HEK293 (cell line): ENCODE measurements around the gene C22orf39.

Experiments
- CTCF ChIA-PET: fragments of 350-600 bp; formaldehyde crosslinking; extraction: SDS; loops from one replicate; lab custom pipeline; 2021; ENCODE audit warnings: antibody characterized with exemption; lab: Yijun Ruan, JAX
- POLR2A ChIA-PET: fragments of 300-600 bp; formaldehyde crosslinking; extraction: SDS; loops from one replicate; lab custom pipeline; 2020; ENCODE audit warnings: antibody characterized with exemption, inconsistent platforms; lab: Yijun Ruan, JAX
- H3K27ac ChIP-seq: fragments of 200-500 bp; sonication (Bioruptor generic); 2 replicates; pipeline ENCODE4 v1.5.1; 2014; ENCODE audit warnings: low read depth, low read length, control low read depth, inconsistent platforms; ENCODE audit errors: extremely low read depth
- H3K36me3 ChIP-seq, 2 experiments: fragments of 200-500 bp in 1 of 2; sonication (Bioruptor generic) in 1 of 2; 1 replicate in 1 of 2; 2 replicates in 1 of 2; pipeline ENCODE4 v1.5.1; 2014 to 2017; ENCODE audit warnings: inconsistent platforms in 2 of 2, low read length in 2 of 2; ENCODE audit not compliant: control insufficient read depth in 2 of 2, insufficient read depth in 1 of 2
- H3K4me1 ChIP-seq: fragments of 200-500 bp; sonication (Bioruptor generic); 2 replicates; pipeline ENCODE4 v1.5.1; 2014; ENCODE audit warnings: mild to moderate bottlenecking, low read length, inconsistent platforms; ENCODE audit not compliant: control insufficient read depth, insufficient read depth
- H3K4me3 ChIP-seq: 2 replicates; pipeline ENCODE4 v1.5.1; 2011; ENCODE audit warnings: low read depth, mild to moderate bottlenecking, control low read depth, low read length, moderate library complexity
- H3K9me3 ChIP-seq: fragments of 200-500 bp; sonication (Bioruptor generic); 2 replicates; pipeline ENCODE4 v1.5.1; 2014; ENCODE audit warnings: low read depth, low read length, inconsistent platforms; ENCODE audit not compliant: control insufficient read depth, insufficient read depth
- HOXD13 ChIP-seq: sonication (generic); formaldehyde crosslinking; IDR thresholded peaks from 2 replicates; pipeline ENCODE4 v1.8.0; 2022; ENCODE audit warnings: missing genetic modification reagents, borderline replicate concordance
- KLF9 ChIP-seq: fragments of 450-650 bp; formaldehyde crosslinking; IDR thresholded peaks from 2 replicates; pipeline ENCODE4 v1.5.1; 2016; ENCODE audit warnings: missing biosample characterization, missing genetic modification characterization, low read depth
- RBAK ChIP-seq: fragments of 450-650 bp; formaldehyde crosslinking; IDR thresholded peaks from 2 replicates; pipeline ENCODE4 v1.5.1; 2016; ENCODE audit warnings: missing biosample characterization, missing genetic modification characterization
- SCRT2 ChIP-seq: fragments of 450-650 bp; formaldehyde crosslinking; IDR thresholded peaks from 2 replicates; pipeline ENCODE4 v1.5.1; 2016; ENCODE audit warnings: missing biosample characterization, missing genetic modification characterization
- ZNF48 ChIP-seq: fragments of 450-650 bp; formaldehyde crosslinking; IDR thresholded peaks from 2 replicates; pipeline ENCODE4 v1.5.1; 2016; ENCODE audit warnings: missing biosample characterization, missing genetic modification characterization
- ZNF624 ChIP-seq: fragments of 450-650 bp; formaldehyde crosslinking; IDR thresholded peaks from 2 replicates; pipeline ENCODE4 v1.5.1; 2017; ENCODE audit warnings: missing biosample characterization, missing genetic modification characterization
- ZNF626 ChIP-seq: fragments of 450-650 bp; sonication (Bioruptor Pico); formaldehyde crosslinking; IDR thresholded peaks from 2 replicates; pipeline ENCODE4 v1.5.1; 2018; ENCODE audit warnings: missing biosample characterization, missing genetic modification characterization, inconsistent platforms
- ZNF660 ChIP-seq: fragments of 450-650 bp; IDR thresholded peaks from 2 replicates; pipeline ENCODE4 v1.5.1; 2018; ENCODE audit warnings: missing biosample characterization, mild to moderate bottlenecking, missing genetic modification characterization
- ZSCAN30 ChIP-seq: fragments of 450-650 bp; IDR thresholded peaks from 2 replicates; pipeline ENCODE4 v1.5.1; 2018; ENCODE audit warnings: missing biosample characterization, mild to moderate bottlenecking, missing genetic modification characterization, moderate library complexity
- TF ChIP-seq, protein P1 (sequence below): fragments of 450-650 bp; formaldehyde crosslinking; IDR thresholded peaks from 2 replicates; pipeline ENCODE4 v1.5.1; 2016; ENCODE audit warnings: missing biosample characterization, missing genetic modification characterization, borderline replicate concordance
- TF ChIP-seq, protein P2 (sequence below): fragments of 450-650 bp; formaldehyde crosslinking; IDR thresholded peaks from 2 replicates; pipeline ENCODE4 v1.5.1; 2016; ENCODE audit warnings: missing biosample characterization, missing genetic modification characterization
- TF ChIP-seq, protein P3 (sequence below): fragments of 450-650 bp; formaldehyde crosslinking; IDR thresholded peaks from 2 replicates; pipeline ENCODE4 v1.5.1; 2016; ENCODE audit warnings: missing biosample characterization, missing genetic modification characterization
- TF ChIP-seq, protein P4 (sequence below): fragments of 450-650 bp; formaldehyde crosslinking; IDR thresholded peaks from 2 replicates; pipeline ENCODE4 v1.5.1; 2016; ENCODE audit warnings: missing biosample characterization, missing genetic modification characterization
- TF ChIP-seq, protein P5 (sequence below): fragments of 450-650 bp; formaldehyde crosslinking; IDR thresholded peaks from 2 replicates; pipeline ENCODE4 v1.5.1; 2017; ENCODE audit warnings: missing biosample characterization, missing genetic modification characterization
- TF ChIP-seq, protein P6 (sequence below): fragments of 450-650 bp; formaldehyde crosslinking; IDR thresholded peaks from 2 replicates; pipeline ENCODE4 v1.5.1; 2017; ENCODE audit warnings: missing biosample characterization, missing genetic modification characterization

Gene C22orf39

DNA sequence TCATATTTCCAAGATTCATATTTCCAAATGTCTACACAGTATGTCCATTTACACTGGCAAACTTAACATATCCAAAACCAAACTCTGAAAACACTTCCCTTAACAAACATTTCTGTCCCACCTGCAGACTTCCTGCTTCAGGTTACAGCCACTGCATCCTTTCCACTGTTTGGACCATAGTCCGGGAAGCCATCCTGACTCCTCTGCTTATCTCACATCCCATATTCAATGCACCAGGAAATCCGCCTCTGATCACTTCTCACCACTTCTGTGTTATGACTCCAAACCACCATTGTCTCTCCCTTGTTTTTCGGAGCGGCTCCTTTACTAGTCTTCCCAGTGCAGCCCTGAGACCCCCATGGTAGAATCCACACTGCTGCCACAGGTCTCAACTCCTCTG, 46.0 kb downstream of the C22orf39 start (continued):
- TF ChIP-seq, protein P1, sequence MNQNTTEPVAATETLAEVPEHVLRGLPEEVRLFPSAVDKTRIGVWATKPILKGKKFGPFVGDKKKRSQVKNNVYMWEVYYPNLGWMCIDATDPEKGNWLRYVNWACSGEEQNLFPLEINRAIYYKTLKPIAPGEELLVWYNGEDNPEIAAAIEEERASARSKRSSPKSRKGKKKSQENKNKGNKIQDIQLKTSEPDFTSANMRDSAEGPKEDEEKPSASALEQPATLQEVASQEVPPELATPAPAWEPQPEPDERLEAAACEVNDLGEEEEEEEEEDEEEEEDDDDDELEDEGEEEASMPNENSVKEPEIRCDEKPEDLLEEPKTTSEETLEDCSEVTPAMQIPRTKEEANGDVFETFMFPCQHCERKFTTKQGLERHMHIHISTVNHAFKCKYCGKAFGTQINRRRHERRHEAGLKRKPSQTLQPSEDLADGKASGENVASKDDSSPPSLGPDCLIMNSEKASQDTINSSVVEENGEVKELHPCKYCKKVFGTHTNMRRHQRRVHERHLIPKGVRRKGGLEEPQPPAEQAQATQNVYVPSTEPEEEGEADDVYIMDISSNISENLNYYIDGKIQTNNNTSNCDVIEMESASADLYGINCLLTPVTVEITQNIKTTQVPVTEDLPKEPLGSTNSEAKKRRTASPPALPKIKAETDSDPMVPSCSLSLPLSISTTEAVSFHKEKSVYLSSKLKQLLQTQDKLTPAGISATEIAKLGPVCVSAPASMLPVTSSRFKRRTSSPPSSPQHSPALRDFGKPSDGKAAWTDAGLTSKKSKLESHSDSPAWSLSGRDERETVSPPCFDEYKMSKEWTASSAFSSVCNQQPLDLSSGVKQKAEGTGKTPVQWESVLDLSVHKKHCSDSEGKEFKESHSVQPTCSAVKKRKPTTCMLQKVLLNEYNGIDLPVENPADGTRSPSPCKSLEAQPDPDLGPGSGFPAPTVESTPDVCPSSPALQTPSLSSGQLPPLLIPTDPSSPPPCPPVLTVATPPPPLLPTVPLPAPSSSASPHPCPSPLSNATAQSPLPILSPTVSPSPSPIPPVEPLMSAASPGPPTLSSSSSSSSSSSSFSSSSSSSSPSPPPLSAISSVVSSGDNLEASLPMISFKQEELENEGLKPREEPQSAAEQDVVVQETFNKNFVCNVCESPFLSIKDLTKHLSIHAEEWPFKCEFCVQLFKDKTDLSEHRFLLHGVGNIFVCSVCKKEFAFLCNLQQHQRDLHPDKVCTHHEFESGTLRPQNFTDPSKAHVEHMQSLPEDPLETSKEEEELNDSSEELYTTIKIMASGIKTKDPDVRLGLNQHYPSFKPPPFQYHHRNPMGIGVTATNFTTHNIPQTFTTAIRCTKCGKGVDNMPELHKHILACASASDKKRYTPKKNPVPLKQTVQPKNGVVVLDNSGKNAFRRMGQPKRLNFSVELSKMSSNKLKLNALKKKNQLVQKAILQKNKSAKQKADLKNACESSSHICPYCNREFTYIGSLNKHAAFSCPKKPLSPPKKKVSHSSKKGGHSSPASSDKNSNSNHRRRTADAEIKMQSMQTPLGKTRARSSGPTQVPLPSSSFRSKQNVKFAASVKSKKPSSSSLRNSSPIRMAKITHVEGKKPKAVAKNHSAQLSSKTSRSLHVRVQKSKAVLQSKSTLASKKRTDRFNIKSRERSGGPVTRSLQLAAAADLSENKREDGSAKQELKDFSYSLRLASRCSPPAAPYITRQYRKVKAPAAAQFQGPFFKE = no peak
- TF ChIP-seq HOXD13 (CRISPR knock-in tag) (no peak), ZSCAN30 (no peak), ZNF624 (tag by site-specific recombination) (no peak), SCRT2 (tag by site-specific recombination) (no peak)

DNA sequence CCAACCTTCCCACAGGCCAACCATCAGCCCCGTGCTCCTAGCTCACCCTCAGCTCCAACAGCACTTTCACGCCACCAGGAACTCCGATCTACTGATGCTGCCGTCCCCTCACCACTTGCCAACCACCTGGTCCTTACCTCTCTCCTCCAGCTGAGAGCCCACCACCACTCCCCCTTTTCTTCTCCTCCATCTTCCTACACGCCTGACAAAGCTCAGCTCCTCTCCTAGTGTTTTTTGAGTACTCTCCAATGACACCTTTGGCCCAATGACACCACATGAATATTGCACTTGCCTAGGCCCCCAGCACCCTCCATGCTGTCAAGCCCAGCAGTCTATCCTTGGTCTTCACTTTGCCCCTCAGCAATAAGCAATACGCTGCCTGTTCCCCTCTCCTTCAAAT, 46.6 kb downstream of the C22orf39 start:
- POLR2A ChIA-PET = no interaction called here
- Histone ChIP-seq H3K4me1 (no peaks in the 10 kb centered on the region), H3K4me3 (no peak overlapping the region), H3K36me3 (peaks cover 3 to 82% of the 10 kb centered on the region in 2 experiments; a peak in 2 of 3 replicates), H3K9me3 (no peaks in the 10 kb centered on the region), H3K27ac (no peak overlapping the region)
- CTCF ChIA-PET = no interaction called here
- TF ChIP-seq, protein P2, sequence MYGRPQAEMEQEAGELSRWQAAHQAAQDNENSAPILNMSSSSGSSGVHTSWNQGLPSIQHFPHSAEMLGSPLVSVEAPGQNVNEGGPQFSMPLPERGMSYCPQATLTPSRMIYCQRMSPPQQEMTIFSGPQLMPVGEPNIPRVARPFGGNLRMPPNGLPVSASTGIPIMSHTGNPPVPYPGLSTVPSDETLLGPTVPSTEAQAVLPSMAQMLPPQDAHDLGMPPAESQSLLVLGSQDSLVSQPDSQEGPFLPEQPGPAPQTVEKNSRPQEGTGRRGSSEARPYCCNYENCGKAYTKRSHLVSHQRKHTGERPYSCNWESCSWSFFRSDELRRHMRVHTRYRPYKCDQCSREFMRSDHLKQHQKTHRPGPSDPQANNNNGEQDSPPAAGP (tag by site-specific recombination) = no peak
- no peak for TF ChIP-seq ZNF626 (tag by site-specific recombination)
- TF ChIP-seq KLF9 (tag by site-specific recombination) = no peak
- no peak for TF ChIP-seq RBAK (tag by site-specific recombination)
- no peak for TF ChIP-seq ZNF660 (tag by site-specific recombination)
- TF ChIP-seq, protein P3, sequence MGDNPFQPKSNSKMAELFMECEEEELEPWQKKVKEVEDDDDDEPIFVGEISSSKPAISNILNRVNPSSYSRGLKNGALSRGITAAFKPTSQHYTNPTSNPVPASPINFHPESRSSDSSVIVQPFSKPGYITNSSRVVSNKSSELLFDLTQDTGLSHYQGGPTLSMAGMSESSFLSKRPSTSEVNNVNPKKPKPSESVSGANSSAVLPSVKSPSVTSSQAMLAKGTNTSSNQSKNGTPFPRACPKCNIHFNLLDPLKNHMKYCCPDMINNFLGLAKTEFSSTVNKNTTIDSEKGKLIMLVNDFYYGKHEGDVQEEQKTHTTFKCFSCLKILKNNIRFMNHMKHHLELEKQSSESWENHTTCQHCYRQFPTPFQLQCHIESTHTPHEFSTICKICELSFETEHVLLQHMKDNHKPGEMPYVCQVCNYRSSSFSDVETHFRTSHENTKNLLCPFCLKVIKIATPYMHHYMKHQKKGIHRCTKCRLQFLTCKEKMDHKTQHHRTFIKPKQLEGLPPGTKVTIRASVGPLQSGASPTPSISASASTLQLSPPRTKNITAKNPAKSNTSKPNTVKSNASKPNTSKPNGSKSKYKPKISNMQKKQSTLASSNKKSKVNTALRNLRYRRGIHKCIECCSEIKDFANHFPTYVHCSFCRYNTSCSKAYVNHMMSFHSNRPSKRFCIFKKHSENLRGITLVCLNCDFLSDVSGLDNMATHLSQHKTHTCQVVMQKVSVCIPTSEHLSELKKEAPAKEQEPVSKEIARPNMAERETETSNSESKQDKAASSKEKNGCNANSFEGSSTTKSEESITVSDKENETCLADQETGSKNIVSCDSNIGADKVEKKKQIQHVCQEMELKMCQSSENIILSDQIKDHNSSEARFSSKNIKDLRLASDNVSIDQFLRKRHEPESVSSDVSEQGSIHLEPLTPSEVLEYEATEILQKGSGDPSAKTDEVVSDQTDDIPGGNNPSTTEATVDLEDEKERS (tag by site-specific recombination) = no peak
- TF ChIP-seq, protein P4, sequence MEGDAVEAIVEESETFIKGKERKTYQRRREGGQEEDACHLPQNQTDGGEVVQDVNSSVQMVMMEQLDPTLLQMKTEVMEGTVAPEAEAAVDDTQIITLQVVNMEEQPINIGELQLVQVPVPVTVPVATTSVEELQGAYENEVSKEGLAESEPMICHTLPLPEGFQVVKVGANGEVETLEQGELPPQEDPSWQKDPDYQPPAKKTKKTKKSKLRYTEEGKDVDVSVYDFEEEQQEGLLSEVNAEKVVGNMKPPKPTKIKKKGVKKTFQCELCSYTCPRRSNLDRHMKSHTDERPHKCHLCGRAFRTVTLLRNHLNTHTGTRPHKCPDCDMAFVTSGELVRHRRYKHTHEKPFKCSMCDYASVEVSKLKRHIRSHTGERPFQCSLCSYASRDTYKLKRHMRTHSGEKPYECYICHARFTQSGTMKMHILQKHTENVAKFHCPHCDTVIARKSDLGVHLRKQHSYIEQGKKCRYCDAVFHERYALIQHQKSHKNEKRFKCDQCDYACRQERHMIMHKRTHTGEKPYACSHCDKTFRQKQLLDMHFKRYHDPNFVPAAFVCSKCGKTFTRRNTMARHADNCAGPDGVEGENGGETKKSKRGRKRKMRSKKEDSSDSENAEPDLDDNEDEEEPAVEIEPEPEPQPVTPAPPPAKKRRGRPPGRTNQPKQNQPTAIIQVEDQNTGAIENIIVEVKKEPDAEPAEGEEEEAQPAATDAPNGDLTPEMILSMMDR (tag by site-specific recombination) = no peak
- TF ChIP-seq ZNF48 (tag by site-specific recombination) = no peak
- TF ChIP-seq, protein P5, sequence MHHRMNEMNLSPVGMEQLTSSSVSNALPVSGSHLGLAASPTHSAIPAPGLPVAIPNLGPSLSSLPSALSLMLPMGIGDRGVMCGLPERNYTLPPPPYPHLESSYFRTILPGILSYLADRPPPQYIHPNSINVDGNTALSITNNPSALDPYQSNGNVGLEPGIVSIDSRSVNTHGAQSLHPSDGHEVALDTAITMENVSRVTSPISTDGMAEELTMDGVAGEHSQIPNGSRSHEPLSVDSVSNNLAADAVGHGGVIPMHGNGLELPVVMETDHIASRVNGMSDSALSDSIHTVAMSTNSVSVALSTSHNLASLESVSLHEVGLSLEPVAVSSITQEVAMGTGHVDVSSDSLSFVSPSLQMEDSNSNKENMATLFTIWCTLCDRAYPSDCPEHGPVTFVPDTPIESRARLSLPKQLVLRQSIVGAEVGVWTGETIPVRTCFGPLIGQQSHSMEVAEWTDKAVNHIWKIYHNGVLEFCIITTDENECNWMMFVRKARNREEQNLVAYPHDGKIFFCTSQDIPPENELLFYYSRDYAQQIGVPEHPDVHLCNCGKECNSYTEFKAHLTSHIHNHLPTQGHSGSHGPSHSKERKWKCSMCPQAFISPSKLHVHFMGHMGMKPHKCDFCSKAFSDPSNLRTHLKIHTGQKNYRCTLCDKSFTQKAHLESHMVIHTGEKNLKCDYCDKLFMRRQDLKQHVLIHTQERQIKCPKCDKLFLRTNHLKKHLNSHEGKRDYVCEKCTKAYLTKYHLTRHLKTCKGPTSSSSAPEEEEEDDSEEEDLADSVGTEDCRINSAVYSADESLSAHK = no peak
- TF ChIP-seq, protein P6, sequence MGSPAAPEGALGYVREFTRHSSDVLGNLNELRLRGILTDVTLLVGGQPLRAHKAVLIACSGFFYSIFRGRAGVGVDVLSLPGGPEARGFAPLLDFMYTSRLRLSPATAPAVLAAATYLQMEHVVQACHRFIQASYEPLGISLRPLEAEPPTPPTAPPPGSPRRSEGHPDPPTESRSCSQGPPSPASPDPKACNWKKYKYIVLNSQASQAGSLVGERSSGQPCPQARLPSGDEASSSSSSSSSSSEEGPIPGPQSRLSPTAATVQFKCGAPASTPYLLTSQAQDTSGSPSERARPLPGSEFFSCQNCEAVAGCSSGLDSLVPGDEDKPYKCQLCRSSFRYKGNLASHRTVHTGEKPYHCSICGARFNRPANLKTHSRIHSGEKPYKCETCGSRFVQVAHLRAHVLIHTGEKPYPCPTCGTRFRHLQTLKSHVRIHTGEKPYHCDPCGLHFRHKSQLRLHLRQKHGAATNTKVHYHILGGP (tag by site-specific recombination) = no peak
